Lower leg skin (tissue), 4 donors: ENCODE data around the gene TBC1D22A. TPM values are rescaled to one million over a fixed set of nuclear protein-coding genes. Genes with fewer than 3 reads are reported as not detected.

Experiments
- DNase-seq, 2 donors: peaks; one replicate each; pipeline ENCODE4 v3.0.0-alpha.2; 2019; ENCODE audit warnings: low spot score in 2 of 2
- H3K4me3 ChIP-seq: fragments of 200-600 bp; sonication (generic); 2 replicates; pipeline ENCODE4 v1.5.1; 2017; ENCODE audit warnings: mild to moderate bottlenecking, low read depth; ENCODE audit not compliant: poor library complexity, severe bottlenecking
- POLR2A ChIP-seq, 2 donors: fragments of 450-650 bp; IDR thresholded peaks; one replicate each; pipeline ENCODE4 v1.6.1; 2016 to 2017; ENCODE audit warnings: antibody characterized with exemption in 2 of 2, mild to moderate bottlenecking in 1 of 2, moderate library complexity in 1 of 2
- WGBS, 2 donors: methylation state at CpG; one replicate each; pipeline ENCODE4 v1.1.5; 2018; 5-methylcytosine and 5-hydroxymethylcytosine counted together
- intact Hi-C: fragments of 100-400 bp; cut with DNase I; formaldehyde crosslinking; loops from one replicate; pipeline ENCODE4 v1.15.0; 2023; ENCODE audit warnings: low total_unique reads
- total RNA-seq, 4 donors: library from RNA; depleted of rRNA; stranded (reverse); fragments of >200 nt; gene quantifications; one replicate each; pipeline ENCODE4 v1.1.0, GENCODE V29; 2016
- TF ChIP-seq, protein P1 (sequence below), 3 donors: fragments of 450-650 bp; IDR thresholded peaks; one replicate each; pipeline ENCODE4 v1.5.1; 2016; ENCODE audit warnings: antibody characterized with exemption in 3 of 3, mild to moderate bottlenecking in 3 of 3, moderate library complexity in 2 of 3

The TBC1D22A gene
- total RNA-seq, 4 donors from 2014 or later = 21.8 to 32.3 (median 31.6) TPM

DNA sequence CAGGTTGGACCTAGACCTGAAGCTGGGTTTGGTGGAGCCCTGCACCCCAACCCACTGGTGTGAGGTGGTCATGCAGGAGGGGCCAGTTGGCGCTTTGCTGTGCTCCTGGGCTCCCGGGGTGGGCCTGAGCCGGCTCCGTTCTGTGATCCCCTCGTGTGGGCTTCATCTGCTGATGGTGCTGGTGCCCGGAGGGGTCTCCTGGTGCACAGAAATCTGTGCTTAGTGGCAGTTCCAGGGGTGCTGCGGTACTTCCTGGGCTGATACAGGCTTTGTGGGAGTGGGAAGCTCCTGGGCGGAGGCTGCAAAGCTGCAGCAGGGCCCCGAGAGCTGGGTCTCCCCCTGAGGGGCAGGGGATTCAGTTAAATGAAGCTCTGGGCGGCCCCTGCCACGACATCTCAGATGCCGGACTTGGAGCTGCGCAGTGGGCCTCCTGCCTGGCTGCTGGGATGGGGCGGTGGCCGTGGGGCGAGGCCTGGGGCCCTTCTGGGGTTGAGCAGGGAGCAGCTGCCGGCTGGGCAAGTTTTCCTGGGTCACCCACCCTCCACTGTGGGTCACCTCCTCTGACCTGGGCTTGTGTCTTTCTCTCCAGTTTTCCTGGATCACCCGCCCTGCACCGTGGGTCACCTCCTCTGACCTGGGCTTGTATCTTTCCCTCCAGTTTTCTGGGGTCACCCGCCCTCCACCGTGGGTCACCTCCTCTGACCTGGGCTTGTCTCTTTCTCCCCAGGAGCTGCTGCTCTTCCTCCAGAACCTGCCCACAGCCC lies 410.5 kb downstream of the TBC1D22A start:
- TF ChIP-seq POLR2A (IDR thresholded peaks at IDR 0.05) = no peak
- TF ChIP-seq, protein P1, sequence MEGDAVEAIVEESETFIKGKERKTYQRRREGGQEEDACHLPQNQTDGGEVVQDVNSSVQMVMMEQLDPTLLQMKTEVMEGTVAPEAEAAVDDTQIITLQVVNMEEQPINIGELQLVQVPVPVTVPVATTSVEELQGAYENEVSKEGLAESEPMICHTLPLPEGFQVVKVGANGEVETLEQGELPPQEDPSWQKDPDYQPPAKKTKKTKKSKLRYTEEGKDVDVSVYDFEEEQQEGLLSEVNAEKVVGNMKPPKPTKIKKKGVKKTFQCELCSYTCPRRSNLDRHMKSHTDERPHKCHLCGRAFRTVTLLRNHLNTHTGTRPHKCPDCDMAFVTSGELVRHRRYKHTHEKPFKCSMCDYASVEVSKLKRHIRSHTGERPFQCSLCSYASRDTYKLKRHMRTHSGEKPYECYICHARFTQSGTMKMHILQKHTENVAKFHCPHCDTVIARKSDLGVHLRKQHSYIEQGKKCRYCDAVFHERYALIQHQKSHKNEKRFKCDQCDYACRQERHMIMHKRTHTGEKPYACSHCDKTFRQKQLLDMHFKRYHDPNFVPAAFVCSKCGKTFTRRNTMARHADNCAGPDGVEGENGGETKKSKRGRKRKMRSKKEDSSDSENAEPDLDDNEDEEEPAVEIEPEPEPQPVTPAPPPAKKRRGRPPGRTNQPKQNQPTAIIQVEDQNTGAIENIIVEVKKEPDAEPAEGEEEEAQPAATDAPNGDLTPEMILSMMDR (IDR thresholded peaks at IDR 0.05) = no peak
- 88 to 90% methylated on average over 16 to 21 of the region's 21 CpGs for WGBS, 2 donors
- peak in 1 of 2 donors; percentile 75 for DNase-seq
- H3K4me3 ChIP-seq = no peak overlapping the region
- intact Hi-C loops = no loop called here

DNA sequence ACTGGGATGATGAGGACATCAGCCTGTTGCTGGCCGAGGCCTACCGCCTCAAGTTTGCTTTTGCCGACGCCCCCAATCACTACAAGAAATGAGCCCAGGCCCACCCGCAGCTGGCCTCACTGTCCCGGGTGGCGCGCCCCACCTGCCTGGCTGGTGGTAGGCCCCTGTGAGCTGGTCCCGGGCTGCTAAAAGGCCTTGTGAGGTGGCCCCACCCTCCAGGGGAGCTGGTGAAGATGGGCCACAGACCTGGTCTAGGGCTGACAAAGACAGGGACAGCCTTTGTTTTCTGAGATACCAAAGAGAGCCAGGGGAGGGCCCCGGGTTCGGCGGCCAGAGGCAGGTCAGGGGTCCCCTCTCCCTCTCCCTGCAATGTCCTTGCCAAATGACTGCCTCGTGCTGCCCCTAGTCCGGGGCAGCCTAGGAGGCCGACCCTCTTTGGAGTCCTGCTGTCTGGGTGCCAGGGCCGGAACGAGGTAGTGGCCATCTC lies 411.1 kb downstream of the TBC1D22A start:
- TF ChIP-seq, protein P1 (IDR thresholded peaks at IDR 0.05) = no peak
- TF ChIP-seq POLR2A (IDR thresholded peaks at IDR 0.05) = no peak
- intact Hi-C loops = no loop called here
- WGBS, 2 donors = 85 to 97% methylated on average over 11 to 17 of the region's 17 CpGs
- H3K4me3 ChIP-seq = no peak overlapping the region
- peak in 1 of 2 donors; percentile 70 for DNase-seq

DNA sequence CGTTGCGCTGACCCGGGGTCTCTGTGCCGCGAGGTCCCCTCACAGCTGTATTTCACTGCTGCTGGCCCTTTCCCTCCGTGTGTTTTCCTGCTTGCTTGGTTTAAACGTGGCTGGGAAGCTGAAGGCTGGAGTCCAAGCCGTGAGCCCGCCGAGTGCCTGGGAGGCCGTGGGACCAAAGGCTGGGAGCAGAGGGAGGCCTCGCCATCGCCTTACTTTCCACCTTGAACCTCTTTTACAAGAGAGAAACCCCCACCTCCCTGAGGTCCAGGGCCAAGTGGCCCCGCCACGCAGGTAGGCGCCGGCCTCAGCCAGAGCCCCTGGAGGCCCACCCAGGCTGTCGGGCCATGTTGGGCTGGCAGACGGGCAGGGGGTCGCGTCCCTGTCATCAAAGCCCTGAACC lies 411.6 kb downstream of the TBC1D22A start:
- no peak for DNase-seq

DNA sequence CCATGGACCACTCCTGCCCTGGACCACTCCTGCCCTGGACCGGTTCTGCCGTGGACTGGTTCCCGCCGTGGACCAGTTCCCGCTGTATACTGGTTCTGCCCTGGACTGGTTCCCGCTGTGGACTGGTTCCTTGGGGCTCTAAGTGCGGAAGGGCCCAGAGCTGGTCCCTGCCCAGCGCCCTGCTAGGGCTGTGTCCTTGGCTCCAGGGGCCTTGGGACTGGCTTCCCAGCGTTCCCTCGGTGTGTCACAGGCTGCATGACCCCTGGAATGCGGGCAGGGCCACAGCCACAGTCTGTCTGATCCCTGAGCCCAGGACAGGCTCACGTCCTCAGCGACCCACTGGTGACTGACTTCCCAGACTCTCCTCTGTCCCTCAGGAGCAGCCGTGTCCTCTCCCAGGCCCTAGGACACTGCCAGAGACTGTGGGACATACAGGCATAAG lies 412.2 kb downstream of the TBC1D22A start:
- 86 to 93% methylated on average over 12 to 13 of the region's 14 CpGs for WGBS, 2 donors
- TF ChIP-seq, protein P1 (IDR thresholded peaks at IDR 0.05) = no peak
- TF ChIP-seq POLR2A (IDR thresholded peaks at IDR 0.05) = no peak
- peak in 1 of 2 donors; percentile 82 for DNase-seq
- no peak overlapping the region for H3K4me3 ChIP-seq
- intact Hi-C loops = no loop called here

More for the DNA sequence above, 411.6 kb downstream of the TBC1D22A start:
- no peak overlapping the region for H3K4me3 ChIP-seq
- no peak for TF ChIP-seq POLR2A (IDR thresholded peaks at IDR 0.05)
- TF ChIP-seq, protein P1 (IDR thresholded peaks at IDR 0.05) = no peak
- WGBS, 2 donors = 95% methylated on average over 17 to 21 of the region's 21 CpGs
- intact Hi-C loops = no loop called here

DNA sequence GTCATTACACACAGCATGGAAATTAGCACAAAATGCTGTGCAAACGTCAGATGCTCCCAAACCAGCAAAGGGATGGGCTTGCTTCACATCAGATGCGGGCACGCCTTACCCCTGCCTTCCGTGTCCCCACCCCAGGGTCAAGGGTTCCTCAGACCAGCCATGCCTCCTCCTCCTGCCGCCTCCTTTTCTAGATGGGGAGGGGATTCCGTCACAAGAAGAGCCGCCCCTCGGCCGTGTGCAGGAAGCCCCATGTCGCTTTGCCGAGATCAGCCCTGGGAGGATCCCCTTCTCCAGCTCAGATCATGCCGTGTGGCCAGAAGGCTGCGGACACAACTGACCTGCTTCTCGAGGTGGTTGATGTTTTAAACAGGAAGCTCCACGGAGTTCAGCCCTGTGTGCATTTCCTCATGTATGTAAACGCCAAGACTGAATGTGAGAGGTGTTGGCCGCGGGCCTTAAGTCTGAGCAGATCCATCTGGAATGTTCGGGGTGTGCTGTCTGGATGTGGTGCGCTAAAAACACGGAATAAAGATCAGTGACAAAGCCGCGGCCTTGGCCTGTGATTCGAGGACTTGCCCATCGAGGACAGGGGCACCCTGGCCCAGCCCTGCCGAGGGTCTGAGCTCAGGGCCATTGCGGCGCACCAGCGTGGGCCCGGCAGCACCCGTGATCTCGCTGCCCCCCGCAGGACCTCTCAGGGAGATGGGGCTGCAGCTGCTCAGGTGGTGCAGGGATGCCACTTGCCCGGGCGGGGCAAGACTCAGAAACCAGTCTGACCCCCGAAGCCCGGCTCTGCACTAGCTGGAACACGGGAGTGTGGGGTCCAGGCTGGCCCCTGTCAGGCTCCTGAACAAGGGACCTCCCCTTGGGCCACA lies 412.9 kb downstream of the TBC1D22A start:
- peak in 1 of 2 donors; percentile 78 for DNase-seq
- 82 to 89% methylated on average over 26 to 34 of the region's 38 CpGs for WGBS, 2 donors
- TF ChIP-seq, protein P1 (IDR thresholded peaks at IDR 0.05) = no peak
- no peak for TF ChIP-seq POLR2A (IDR thresholded peaks at IDR 0.05)

More for the DNA sequence above, 412.9 kb downstream of the TBC1D22A start:
- intact Hi-C loops = no loop called here
- no peak overlapping the region for H3K4me3 ChIP-seq
